HFF-Myc (cell line): Measurements from ENCODE around the gene PPHLN1.
A peak's percentile ranks its signal among the peaks of the same experiment; 100 is the strongest.

Source experiments
- DNase-seq: peaks from one replicate; pipeline ENCODE4 v3.0.0-alpha.2; 2011; ENCODE audit warnings: low read depth; ENCODE audit errors: extremely low read depth
- H3K4me3 ChIP-seq: replicated peaks from 2 replicates; pipeline ENCODE4 v1.5.1; 2011; ENCODE audit warnings: low read depth, mild to moderate bottlenecking, control low read depth, low read length
- TF ChIP-seq, protein P1 (sequence below): IDR thresholded peaks from 2 replicates; pipeline ENCODE4 v1.5.1; 2012; ENCODE audit warnings: mild to moderate bottlenecking, low read depth, low read length, control low read depth; ENCODE audit errors: missing control alignments

The PPHLN1 gene

DNA sequence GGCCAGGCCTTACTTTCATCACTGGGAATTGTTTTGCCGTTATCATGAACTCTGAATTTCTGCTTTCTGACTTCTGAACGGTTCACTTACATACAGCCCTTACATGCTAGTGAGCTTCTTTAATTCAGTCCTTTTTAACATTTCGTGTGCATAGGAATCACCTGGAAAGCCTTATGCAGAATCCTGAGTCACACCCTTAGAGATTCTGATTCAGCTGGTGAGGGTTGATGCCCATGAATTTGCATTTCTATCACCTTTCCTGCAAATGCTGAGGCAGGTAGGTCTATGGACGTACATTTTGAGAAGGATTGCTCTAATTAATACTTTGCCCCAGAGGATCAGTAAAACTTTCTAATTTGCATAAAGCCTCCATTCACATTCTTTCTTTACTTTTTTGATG, 44.0 kb downstream of the PPHLN1 start:
- DNase-seq, result no peak
- H3K4me3 ChIP-seq, result no peak overlapping the region
- TF ChIP-seq, protein P1, sequence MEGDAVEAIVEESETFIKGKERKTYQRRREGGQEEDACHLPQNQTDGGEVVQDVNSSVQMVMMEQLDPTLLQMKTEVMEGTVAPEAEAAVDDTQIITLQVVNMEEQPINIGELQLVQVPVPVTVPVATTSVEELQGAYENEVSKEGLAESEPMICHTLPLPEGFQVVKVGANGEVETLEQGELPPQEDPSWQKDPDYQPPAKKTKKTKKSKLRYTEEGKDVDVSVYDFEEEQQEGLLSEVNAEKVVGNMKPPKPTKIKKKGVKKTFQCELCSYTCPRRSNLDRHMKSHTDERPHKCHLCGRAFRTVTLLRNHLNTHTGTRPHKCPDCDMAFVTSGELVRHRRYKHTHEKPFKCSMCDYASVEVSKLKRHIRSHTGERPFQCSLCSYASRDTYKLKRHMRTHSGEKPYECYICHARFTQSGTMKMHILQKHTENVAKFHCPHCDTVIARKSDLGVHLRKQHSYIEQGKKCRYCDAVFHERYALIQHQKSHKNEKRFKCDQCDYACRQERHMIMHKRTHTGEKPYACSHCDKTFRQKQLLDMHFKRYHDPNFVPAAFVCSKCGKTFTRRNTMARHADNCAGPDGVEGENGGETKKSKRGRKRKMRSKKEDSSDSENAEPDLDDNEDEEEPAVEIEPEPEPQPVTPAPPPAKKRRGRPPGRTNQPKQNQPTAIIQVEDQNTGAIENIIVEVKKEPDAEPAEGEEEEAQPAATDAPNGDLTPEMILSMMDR, result no peak

DNA sequence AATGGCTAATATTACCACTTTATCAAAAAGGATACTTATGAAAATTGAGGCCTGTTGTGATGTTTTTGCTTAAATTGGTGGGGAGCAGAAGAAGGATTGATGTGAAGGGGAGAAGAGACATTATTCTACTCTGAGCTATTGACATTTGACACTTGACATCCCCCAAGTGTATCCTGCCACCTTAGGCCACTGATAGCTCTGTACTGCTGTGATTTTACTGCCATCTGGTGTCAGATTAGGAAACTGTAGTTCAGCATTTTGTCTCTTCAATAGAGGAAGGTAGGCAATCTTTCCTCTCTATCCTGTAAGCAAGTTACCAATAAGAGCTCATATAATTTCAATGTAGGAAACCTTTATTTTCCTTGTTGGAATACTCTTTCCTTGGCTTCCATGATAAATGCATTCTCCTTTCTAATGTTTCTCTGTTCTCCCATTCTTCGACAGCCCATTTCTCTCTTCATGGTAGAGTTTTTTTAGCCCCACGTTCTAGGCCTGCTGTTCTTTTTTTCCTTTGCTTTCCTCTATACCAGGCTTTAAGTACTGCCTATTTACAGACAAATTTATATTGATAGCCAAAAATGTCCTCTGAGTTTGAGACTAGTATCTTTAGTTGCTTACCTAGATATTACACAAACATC, 46.3 kb downstream of the PPHLN1 start:
- H3K4me3 ChIP-seq, result no peak overlapping the region
- TF ChIP-seq, protein P1, result peak; percentile 69
- DNase-seq, result peak; percentile 39

DNA sequence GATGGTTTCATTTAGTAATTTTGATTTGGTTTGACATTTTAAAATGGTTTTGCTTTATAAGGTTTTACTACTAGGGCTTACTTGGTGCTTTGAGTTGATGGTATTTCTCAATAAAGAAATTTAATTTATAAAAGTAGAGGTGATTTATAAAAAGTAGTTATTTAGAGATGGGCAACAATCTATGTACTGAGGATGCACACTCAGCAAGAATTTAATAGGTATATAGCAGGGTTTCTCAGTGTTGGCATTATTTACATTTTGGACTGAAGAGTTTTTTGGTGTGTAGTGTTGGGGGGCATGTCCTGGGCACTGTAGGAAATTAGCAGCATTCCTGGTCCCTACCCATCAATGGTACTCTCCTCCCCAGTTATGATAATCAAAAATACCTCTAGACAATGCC, 47.7 kb downstream of the PPHLN1 start:
- H3K4me3 ChIP-seq, result no peak overlapping the region
- DNase-seq, result no peak
- TF ChIP-seq, protein P1, result no peak

DNA sequence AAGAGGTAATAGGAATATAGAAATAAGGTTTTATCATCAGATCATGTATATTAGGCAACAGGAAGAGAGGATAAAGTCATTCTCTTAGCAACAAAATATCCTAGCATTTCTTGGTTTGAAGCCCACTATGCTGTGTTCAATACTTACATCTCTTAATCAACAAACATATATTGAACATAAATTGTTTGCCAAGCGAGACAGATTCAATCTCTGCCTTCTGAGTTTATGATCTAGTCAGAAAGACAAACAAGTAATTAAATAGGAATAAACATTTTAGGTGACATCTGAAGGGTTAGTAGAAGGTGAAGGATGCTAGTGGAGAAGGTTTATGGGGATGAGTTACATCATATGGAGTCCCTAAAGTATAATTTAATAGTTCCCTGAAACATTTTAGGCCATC, 54.8 kb downstream of the PPHLN1 start:
- DNase-seq, result no peak
- H3K4me3 ChIP-seq, result no peak overlapping the region
- TF ChIP-seq, protein P1, result no peak

DNA sequence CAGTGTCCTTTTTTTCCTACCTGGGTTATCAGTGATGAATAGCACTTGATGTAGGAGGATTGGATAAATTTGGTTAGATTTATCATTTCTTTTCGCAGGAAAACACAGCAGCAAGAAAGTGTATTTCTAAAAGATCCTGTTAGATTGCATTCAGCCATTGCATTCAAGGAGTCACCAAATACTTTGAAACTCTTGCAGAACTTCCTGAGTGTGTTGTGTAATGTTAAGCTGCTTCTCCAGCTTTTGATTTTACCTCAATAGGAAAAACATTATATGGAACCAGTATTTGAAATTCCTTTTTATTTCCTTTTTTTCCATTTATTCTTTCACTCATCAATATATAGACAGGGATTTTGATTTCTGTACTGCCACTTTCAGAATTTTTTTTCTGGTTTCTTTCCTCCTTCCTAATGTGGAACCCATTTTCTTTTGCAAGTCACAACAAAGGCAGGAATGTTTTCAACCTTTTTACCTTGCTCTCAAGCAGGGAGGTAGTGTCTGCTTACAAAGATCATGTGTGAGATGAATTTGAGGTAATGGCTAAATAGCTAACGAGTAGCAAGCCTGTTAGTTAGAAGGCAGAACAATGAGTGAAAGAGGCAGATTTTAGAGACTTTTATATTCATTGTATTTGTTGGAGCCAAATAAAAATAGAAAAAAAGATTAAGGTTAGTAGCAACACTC, 56.2 kb downstream of the PPHLN1 start:
- no peak for DNase-seq
- no peak overlapping the region for H3K4me3 ChIP-seq
- TF ChIP-seq, protein P1, result no peak

DNA sequence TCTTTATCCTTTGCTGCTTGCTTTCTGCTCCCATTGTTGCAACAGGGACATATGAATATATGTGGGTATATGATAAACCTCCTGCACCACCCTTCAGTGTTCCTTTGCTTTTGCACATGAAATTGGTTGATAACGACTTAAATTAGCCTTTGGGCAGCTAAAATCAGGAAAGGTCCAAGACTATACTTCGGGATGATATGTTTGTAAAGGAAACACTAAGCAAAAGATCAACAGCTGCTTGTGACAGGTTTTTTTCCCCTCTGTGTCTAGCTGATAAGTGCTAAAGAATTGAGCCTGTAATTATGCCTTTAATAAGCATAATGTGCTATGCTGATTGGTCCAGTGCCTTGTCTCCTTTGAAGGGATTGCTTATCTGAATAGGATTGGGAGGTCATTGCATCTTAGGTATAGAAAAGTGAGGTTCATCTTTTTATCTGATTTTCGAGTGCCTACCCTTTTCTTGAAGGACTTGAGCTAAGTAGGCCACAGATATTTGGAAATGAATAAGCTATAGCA, 59.4 kb downstream of the PPHLN1 start:
- TF ChIP-seq, protein P1, result no peak
- no peak for DNase-seq
- H3K4me3 ChIP-seq, result no peak overlapping the region
